EH (cell line): ENCODE measurements around the gene PLGRKT.
"Not testable (repeated sequence)": the region's sequence is repeated elsewhere in the genome, so short reads cannot be mapped to it uniquely, and the experiment has no call there.

Experiments used
- DNase-seq: peaks from one replicate; pipeline ENCODE4 v3.0.0-alpha.2; 2015; ENCODE audit warnings: low read depth

The PLGRKT gene

DNA sequence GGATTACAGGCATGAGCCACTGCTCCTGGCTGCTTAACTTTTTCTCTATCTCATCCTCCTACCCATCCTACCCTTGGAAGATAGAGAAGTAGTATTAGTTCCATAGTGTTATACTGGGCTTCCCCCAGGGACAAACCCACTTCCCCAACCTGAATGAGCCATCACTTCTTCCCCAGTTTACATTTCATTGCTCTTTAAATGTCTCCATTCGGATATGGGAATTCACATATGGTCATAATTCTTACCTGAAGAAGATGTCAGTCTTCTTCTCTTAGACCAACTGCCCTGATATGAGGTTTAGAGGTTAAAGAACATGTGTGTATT lies 14.5 kb upstream of the PLGRKT start:
- no peak for DNase-seq

DNA sequence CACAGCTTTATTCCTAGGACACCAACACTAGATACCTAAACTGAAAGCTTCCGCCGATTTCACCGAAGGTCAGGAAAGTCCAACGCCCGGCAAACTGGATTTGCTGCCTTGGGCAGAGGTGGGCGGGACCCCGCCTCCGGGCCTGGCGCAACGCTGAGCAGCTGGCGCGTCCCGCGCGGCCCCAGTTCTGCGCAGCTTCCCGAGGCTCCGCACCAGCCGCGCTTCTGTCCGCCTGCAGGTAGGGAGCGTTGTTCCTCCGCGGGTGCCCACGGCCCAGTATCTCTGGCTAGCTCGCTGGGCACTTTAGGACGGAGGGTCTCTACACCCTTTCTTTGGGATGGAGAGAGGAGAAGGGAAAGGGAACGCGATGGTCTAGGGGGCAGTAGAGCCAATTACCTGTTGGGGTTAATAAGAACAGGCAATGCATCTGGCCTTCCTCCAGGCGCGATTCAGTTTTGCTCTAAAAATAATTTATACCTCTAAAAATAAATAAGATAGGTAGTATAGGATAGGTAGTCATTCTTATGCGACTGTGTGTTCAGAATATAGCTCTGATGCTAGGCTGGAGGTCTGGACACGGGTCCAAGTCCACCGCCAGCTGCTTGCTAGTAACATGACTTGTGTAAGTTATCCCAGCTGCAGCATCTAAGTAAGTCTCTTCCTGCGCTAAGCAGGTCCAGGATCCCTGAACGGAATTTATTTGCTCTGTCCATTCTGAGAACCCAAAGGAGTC lies 12.8 kb upstream of the PLGRKT start, which contains the start of gene CD274:
Gene CD274, plus strand, starts transcription at position 184 of the 733 bp plus-strand sequence. CDS start 5,572 bp downstream, outside the sequence.
- DNase-seq: peak; percentile 89

DNA sequence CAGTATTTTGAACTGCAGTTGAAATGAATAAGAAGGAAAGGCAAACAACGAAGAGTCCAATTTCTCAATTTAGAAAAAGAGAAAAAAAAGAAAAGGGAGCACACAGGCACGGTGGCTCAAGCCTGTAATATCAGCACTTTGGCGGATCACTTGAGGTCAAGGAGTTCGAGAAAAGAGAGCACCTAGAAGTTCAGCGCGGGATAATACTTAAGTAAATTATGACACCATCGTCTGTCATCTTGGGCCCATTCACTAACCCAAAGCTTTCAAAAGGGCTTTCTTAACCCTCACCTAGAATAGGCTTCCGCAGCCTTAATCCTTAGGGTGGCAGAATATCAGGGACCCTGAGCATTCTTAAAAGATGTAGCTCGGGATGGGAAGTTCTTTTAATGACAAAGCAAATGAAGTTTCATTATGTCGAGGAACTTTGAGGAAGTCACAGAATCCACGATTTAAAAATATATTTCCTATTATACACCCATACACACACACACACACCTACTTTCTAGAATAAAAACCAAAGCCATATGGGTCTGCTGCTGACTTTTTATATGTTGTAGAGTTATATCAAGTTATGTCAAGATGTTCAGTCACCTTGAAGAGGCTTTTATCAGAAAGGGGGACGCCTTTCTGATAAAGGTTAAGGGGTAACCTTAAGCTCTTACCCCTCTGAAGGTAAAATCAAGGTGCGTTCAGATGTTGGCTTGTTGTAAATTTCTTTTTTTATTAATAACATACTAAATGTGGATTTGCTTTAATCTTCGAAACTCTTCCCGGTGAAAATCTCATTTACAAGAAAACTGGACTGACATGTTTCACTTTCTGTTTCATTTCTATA lies 12.0 kb upstream of the PLGRKT start:
- no peak for DNase-seq

DNA sequence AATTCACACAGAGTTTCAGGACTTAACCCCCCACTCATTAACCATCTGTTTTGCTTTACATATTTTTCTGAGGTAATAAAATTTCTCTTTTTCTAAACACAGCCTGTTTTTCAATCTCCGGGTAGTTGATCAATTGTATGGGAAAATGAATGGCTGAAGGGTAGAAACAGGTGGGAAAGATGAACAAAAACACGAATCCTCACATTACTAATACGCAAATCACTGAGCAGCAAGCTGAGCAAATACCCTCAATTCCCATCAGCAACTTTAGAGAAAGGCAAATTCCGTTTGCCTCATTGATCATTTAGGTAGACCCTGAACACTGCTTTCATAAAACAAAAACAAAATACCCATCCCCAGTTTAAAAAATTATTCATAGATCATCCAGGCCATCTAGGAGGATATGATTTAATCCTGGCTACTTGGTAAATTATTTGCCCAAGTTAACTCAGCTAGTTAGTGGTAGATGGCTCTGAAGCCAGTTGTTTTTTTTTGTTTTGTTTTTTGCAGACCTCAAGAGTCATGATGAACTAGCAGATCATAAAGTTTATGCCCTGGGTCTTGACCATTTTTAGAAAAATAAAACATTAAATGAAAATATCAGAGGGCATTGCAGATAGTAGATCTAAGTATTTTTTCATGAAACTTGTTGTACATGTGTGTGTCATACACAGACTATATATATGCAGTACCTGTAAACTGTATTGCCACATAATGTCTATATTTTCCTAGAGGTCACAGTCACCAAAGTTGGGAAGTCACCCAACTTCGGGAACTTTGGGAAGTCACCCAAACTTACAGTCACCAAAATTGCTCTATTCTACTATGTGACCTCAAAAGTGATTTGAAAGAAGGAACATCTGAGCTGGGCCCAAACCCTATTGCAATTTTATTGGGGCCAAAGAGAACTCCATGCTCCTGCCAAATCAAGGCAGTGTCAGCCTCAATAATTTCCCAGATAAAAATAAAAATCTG lies 11.0 kb upstream of the PLGRKT start:
- no peak for DNase-seq

DNA sequence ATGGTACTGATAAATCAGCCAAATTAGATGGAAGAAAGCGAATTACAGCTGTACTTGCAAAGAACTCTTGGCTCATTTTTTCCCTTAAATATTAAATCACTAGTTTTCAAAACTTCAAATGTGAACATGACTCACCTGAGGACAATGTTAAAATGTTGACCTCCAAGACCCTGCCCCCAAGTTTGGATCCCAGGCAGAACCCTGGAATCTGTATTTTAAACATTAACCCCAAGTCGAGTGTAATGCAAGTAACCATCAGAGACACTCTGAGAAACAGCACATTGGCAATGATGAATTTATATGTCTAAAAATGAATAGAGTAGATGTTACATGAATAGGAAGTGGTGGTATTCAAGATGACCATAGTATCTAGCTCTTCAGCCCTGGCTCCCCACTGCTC lies 10.3 kb upstream of the PLGRKT start:
- DNase-seq: no peak

DNA sequence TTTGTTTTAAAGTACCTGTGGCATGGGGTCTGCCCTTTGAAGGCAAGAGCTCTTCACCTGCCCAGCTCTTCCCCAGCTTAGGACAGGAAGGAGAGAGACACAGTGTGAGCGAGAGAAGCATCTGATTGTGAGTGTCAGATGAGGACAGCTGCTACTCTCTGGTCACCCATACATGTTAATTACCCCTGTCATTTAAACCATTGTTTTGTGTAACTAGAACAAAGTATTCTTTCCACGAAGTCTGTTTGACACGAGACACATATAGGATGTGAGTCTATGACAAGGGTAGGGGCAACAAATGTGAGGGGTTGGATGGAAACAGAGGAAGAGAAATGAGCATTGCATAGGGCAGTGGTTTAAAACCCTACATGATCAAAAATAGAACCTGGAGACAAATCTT lies 9.6 kb upstream of the PLGRKT start:
- DNase-seq: no peak

DNA sequence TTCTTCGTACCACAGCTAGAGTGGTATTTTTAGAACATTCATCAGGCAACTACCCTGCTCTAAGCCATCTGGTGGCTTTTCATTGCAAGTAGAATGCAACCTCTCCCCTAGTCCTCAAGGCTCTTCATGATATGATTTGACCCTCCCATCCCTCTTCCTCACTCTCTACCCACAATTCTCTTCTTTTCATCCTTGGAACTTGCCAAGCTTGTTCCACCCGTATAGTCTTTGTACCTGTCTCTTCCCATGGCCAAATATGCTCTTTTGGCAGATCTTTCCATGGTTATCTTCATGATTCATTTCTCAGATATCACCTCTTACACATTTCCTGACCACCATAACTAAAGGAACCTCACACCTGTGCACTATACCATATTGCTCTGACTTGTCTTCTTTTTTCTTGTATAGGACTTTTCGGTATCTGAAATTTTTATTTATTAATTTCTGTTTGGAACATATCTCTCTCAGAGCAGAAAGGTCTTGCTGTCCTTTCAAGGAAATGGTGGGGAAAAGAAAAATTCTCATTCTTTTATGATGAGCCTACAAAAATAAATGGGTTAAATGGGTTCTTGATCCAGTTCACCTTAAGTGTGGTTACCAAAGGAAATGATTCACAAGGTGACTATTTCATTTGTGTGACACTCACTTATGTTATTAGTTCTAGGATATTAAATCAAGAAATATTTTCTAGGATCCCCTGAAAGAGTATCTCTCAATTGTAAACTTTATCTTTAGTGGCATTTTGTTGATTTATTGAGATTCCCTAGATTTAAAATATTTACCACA lies 8.9 kb upstream of the PLGRKT start:
- DNase-seq: peak; percentile 40

DNA sequence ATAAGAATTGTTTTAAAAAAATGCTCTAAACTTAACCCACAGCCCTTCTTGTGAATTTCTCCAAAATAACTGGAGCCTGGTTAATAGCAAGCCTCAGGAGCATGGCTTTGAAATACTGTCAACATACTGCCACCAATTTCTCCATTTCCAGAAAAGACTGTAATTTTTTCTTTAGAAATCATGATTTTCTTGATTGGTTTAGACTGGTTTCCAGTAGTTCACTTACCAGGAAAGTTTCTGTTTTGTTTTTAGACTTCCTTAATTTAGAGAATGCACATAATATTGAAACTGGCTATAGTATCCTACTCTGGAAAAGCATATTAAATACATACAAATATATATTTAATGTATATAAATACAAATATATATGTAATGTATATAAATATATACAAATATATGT lies 8.2 kb upstream of the PLGRKT start:
- no peak for DNase-seq

DNA sequence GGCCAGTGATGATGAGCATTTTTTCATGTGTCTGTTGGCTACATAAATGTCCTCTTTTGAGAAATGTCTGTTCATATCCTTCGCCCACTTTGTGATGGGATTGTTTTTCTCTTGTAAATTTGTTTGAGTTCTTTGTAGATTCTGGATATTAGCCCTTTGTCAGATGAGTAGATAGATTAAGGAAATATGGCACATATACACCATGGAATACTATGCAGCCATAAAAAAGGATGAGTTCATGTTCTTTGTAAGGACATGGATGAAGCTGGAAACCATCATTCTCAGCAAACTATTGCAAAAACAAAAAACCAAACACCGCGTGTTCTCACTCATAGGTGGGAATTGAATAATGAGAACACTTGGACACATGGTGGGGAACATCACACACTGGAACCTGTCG lies 7.4 kb upstream of the PLGRKT start:
- DNase-seq: not testable (repeated sequence)

DNA sequence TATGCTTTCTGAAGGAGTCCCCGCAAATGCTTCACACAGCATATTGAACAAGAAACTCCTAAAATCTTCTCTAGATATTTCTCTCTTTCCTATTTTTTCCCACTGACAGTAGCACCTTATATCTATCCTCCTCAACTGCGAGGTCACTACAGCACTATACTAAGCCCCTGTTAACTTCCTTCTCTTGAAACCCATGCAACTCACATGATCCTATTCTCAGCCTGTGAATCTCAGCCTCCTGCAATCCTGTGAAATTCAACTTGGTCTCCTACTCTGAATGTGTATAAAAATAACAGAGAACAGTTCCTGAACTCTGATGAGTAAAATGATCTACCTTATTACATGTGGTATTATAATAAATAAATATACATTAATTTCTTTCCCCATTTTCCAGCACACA lies 6.1 kb upstream of the PLGRKT start:
- DNase-seq: no peak

DNA sequence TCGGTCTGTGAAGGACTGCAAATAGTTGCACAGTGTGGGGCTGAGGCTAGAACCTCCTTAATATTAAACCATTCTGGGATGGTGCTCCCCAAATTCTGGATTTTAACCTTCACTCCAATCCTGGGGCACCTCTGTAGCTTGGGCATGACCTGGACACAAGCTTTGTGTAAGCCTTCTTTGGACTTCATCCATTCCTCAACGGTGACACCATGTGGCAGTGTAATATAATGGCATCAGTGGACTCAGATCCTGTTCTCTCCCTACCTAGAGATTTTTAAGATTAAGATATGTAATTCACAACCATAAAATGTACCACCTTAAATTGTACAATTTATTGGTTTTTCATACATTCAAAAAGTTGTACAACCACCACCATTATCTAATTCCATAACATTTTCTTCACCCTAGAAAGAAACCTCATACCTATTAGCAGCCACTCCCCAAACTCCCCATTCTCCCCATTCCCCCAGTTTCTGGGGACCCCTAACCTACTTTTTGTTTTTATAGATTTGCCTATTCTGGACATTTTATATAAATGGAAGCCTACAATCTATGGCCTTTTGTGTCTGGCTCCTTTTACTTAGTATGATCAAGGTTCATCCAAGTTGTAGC lies 4.8 kb upstream of the PLGRKT start:
- DNase-seq: peak; percentile 68

DNA sequence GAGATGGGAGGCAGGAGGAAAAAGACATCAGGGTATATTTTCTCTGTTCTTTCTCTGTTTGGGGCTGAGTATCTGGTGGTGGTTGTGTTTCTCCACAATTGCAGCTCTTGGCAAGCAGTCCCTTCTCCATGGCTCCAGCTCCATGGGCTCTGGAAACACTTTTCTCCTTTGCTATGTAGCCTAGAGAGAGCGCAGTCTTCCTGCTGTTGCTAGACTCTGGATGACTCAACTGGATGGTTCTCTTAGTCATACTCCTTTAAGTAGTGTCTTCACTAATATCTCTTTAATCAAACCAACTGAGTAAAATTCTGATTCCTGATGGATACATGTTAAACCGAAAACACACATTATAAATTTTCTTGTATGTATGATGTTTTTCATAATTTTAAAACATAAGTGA lies 3.3 kb upstream of the PLGRKT start:
- peak; percentile 80 for DNase-seq

DNA sequence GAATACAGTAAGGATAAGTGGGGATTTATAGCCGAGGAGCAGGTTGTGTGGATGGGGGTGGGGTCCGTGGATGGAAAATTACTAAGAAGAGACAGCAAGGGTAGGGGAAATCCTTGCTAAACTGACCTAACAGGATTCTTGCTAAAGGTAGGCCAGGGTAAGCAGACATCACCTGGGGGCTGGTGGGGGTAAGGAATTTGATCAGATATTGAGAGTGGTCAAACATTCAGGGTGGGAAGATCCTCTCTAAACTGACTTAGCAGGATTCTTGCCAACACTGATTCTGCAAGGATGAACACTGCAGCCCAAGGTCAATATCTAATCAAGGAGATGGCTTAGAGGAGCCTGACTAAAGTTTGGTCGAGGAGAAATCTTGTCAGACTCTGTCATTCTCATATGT lies 2.7 kb upstream of the PLGRKT start:
- no peak for DNase-seq

DNA sequence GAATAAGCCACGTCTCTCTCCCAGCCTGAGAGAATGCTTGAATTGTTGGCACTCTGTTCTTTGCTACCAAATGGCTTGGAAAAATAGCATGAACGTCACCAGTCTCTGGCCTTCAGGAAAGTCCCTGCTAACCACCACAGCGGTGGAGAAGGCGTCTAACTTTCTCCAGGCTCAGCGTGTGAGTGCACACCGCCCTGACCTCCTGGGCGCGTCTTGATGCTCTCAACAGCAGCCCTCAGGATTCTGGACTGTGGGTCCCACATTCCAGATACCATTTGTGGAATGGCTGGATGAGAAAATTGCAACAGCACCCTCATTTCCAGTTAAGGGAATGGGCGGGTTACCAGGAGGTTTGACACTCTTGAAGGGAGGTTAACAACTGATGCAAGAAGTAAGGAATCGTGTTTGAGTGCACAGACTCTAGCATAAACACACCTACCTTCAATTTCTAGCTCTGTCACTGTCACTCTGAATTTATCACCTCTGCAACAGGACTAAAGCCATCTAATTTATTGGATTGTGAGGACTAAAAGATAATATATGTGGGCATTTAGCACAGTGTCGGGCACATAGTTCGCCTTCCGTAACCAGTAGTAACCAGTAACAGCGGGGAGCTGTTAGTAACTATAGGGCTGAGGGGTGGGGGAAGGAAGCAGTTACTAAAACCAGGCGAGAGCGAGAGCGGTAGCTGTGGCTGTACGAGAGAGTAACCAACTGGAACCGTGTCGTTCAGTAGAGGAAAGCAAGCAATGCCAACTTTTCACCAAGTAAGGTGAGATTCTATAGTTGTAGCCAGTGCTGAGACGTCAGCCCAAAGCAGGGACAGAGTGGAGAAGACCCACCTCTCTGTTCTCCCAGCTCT lies 807 bp upstream of the PLGRKT start:
- peak; percentile 52 for DNase-seq

DNA sequence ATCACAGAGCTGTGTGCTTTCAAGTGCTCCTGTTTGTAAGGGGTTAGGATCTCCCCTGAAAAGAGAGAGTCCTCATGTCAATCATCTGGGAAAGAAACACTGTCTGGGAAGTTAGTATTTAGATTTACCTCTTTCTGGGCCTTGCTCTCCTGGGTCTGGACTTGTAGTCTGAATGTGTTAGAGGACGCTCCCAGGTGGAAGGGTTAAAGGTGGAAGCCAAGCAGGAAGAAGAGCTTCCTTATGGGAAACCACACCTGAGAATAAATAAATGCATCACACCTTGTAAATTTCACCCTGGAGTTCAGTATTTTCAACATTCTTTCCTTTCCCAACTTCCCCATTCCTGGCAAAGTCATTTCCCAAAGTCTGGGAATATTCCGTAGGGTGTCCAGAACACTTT lies 1.3 kb downstream of the PLGRKT start:
- DNase-seq: no peak

DNA sequence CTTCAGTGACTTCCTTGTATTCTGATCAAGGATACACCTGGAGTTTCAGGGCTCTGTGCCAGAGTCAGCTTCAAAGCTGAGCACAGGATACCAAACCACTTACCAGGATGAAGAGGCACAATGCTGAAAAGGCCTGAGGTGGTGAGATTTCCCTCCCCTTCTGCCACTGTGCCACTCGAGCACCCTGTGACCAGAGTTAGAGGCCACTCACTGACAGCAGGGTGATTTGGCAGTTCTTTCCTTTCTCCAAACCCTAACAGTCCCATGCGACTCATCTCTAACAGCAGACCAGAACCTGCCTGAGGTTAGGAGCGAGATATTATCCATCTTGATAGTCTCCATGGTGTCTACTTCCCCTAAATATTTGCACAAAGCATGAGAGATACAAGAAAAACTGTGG lies 1.8 kb downstream of the PLGRKT start:
- DNase-seq: peak; percentile 25

DNA sequence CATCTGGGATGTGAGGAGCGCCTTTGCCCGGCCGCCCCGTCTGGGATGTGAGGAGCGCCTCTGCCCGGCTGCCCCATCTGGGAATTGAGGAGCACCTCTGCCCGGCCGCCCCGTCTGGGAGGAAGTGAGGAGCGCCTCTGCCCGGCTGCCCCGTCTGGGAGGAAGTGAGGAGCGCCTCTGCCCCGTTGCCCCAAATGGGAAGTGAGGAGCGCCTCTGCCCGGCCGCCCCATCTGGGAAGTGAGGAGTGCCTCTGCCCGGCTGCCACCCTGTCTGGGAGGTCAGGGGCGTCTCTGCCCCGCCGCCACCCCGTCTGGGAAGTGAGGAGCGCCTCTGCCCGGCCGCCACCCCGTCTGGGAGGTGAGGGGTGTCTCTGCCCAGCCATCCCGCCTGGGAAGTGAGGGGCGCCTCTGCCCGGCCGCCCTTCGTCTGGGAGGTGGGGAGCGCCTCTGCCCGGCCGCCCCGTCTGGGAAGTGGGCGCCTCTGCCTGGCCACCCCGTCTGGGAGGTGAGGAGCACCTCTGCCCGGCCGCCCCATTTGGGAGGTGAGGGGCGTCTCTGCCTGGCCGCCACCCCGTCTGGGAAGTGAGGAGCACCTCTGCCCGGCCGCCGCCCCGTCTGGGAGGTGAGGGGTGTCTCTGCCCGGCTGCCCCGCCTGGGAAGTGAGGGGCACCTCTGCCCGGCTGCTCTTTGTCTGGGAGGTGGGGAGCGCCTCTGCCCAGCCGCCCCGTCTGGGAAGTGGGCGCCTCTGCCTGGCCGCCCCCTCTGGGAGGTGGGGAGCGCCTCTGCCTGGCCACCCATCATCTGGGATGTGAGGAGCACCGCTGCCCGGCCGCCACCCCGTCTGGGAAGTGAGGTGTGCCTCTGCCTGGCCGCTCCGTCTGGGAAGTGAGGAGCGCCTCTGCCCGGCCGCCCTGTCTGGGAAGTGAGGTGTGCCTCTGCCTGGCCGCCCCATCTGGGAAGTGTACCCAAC lies 3.6 kb downstream of the PLGRKT start:
- DNase-seq: not testable (repeated sequence)

DNA sequence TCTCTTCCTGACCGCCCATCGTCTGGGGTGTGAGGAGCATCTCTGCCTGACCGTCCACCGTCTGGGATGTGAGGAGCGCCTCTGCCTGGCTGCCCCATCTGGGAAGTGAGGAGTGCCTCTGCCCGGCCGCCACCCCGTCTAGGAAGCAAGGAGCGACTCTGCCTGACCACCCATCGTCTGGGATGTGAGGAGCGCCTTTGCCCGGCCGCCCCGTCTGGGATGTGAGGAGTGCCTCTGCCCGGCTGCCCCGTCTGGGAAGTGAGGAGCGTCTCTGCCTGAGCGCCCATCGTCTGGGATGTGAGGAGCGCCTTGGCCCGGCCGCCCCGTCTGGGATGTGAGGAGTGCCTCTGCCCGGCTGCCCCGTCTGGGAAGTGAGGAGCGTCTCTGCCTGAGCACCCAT lies 4.4 kb downstream of the PLGRKT start:
- not testable (repeated sequence) for DNase-seq

DNA sequence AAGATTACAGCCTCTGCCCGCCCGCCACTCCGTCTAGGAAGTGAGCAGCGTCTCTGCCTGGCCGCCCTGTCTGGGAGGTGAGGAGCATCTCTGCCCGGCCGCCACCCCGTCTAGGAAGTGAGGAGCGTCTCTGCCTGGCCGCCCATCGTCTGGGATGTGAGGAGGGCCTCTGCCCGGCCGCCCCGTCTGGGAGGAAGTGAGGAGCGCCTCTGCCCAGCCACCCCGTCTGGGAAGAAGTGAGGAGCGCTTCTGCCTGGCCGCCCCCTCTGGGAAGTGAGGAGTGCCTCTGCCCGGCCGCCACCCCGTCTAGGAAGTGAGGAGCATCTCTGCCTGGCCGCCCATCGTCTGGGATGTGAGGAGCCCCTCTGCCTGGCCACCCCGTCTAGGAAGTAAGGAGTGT lies 4.8 kb downstream of the PLGRKT start:
- not testable (repeated sequence) for DNase-seq
